GM21737 (cell line): Measurements from ENCODE around the gene ZNF823.
A peak's percentile ranks its signal among the peaks of the same experiment; 100 is the strongest.
"Not testable (repeated sequence)": the region's sequence is repeated elsewhere in the genome, so short reads cannot be mapped to it uniquely, and the experiment has no call there.

ENCODE experiments used
- ATAC-seq: cut with Tn5 transposase; IDR thresholded peaks from one replicate; pipeline ENCODE4 v1.9.1; 2021; ENCODE audit warnings: mild to moderate bottlenecking, moderate library complexity; ENCODE audit not compliant: unreplicated experiment

The ZNF823 gene

GRCh38 chr19:11738746-11739620 is at the start of gene ZNF823:
TSS of gene ZNF823 (minus strand) at chr19:11738946. CDS start at chr19:11738819, 127 bp downstream.
- peak; percentile 87 for ATAC-seq

GRCh38 chr19:11787536-11787935 is 48.8 kb upstream of the ZNF823 start:
- ATAC-seq, result no peak

- ATAC-seq, result no peak
These were observed 45.6 kb upstream of the ZNF823 start for GRCh38 chr19:11784356-11784755.

- no peak for ATAC-seq
These were observed 45.0 kb upstream of the ZNF823 start for GRCh38 chr19:11783767-11784166.

- ATAC-seq, result no peak
These were observed 42.7 kb upstream of the ZNF823 start for GRCh38 chr19:11781295-11782057.

GRCh38 chr19:11780431-11781020 is 41.8 kb upstream of the ZNF823 start:
- no peak for ATAC-seq

- ATAC-seq, result not testable (repeated sequence)
These were observed 37.9 kb upstream of the ZNF823 start for GRCh38 chr19:11776669-11777068.

GRCh38 chr19:11771520-11771919 is 32.8 kb upstream of the ZNF823 start:
- not testable (repeated sequence) for ATAC-seq

GRCh38 chr19:11769995-11770394 is 31.2 kb upstream of the ZNF823 start:
- ATAC-seq, result no peak

GRCh38 chr19:11767633-11768133 is 28.9 kb upstream of the ZNF823 start:
- ATAC-seq, result no peak

GRCh38 chr19:11766597-11767591 is 28.1 kb upstream of the ZNF823 start, which contains the start of gene ZNF441:
TSS of gene ZNF441 (plus strand) at chr19:11767000. CDS start at chr19:11767194, 194 bp downstream.
- ATAC-seq, result peak; percentile 90

- no peak for ATAC-seq
These were observed 24.9 kb upstream of the ZNF823 start for GRCh38 chr19:11763611-11764010.

- ATAC-seq, result no peak
These were observed 24.4 kb upstream of the ZNF823 start for GRCh38 chr19:11763117-11763516.

GRCh38 chr19:11759805-11760204 is 21.1 kb upstream of the ZNF823 start:
- no peak for ATAC-seq

- no peak for ATAC-seq
These were observed 18.2 kb upstream of the ZNF823 start for GRCh38 chr19:11756965-11757364.

GRCh38 chr19:11754663-11755062 is 15.9 kb upstream of the ZNF823 start:
- ATAC-seq, result no peak

- ATAC-seq, result no peak
These were observed 13.5 kb upstream of the ZNF823 start for GRCh38 chr19:11752244-11752736.

- no peak for ATAC-seq
These were observed 11.0 kb upstream of the ZNF823 start for GRCh38 chr19:11749751-11750150.

GRCh38 chr19:11747277-11747676 is 8.5 kb upstream of the ZNF823 start:
- ATAC-seq, result no peak

- no peak for ATAC-seq
These were observed 7.1 kb upstream of the ZNF823 start for GRCh38 chr19:11745869-11746268.
